K562 (cell line): ENCODE measurements around the gene LPIN2. TPM values are rescaled to one million over a fixed set of nuclear protein-coding genes. Genes with fewer than 3 reads are reported as not detected.

Experiments used
- ATAC-seq: fragments of 200-7000 bp; cut with Tn5 transposase; 3 replicates; pipeline ENCODE4 v1.9.1; 2020; ENCODE audit warnings: moderate library complexity
- BruUV-seq: library from RNA; stranded (reverse); fragments of 400-500 nt; replicated peaks from 2 replicates; lab custom pipeline; 2021; lab: Mats Ljungman, UMichigan
- CTCF ChIA-PET: fragments of 300-600 bp; formaldehyde crosslinking; extraction: SDS; loops from one replicate; lab custom pipeline; 2021; ENCODE audit warnings: low intra/inter-chr PET ratio; lab: Yijun Ruan, JAX
- POLR2A ChIA-PET: fragments of 300-600, 350-650 bp; sonication (Branson Sonifier 250); formaldehyde crosslinking; extraction: SDS; loops from one replicate; lab custom pipeline; 2021; ENCODE audit warnings: antibody characterized with exemption, inconsistent platforms; lab: Yijun Ruan, JAX
- DNase-seq, 4 experiments: peaks; one replicate each; pipeline versions ENCODE4 v3.0.0 to v3.0.0-alpha.2; 2011 to 2018; ENCODE audit warnings: low spot score in 3 of 4, mixed read lengths in 3 of 4; ENCODE audit errors: extremely low read depth in 1 of 4
- FAIRE-seq: peaks from 2 replicates; lab custom pipeline; 2011; peaks lifted over from hg19 to GRCh38; lab: Jason Lieb, UNC
- H2AFZ ChIP-seq: 2 replicates; pipeline ENCODE4 v1.6.0; 2011; ENCODE audit warnings: low read depth, low read length, control low read depth, inconsistent platforms
- H3K27ac ChIP-seq: fragments of 200-600 bp; 3 replicates; pipeline ENCODE4 v1.8.0; 2011; ENCODE audit warnings: low read depth, mild to moderate bottlenecking, control low read depth, inconsistent platforms, low read length, moderate library complexity, mixed read lengths; ENCODE audit errors: extremely low read depth
- H3K27me3 ChIP-seq, 2 experiments: fragments of 300-600 bp in 1 of 2; 2 replicates in 1 of 2; 3 replicates in 1 of 2; pipeline versions ENCODE4 v1.6.0 to v1.8.0; 2011; ENCODE audit warnings: inconsistent platforms in 2 of 2, low read length in 2 of 2, mild to moderate bottlenecking in 1 of 2, mixed read lengths in 1 of 2, moderate library complexity in 1 of 2; ENCODE audit not compliant: control insufficient read depth in 2 of 2, insufficient read depth in 2 of 2
- H3K36me3 ChIP-seq: fragments of 300-600 bp; 3 replicates; pipeline ENCODE4 v1.8.0; 2011; ENCODE audit warnings: mild to moderate bottlenecking, low read length, inconsistent platforms; ENCODE audit not compliant: control insufficient read depth, insufficient read depth
- H3K4me1 ChIP-seq, 2 experiments: fragments of 200-600 bp in 1 of 2; replicated peaks in 1 of 2; 2 replicates in 1 of 2; 3 replicates in 1 of 2; pipeline versions ENCODE4 v1.5.1 to v1.8.0; 2011; ENCODE audit warnings: inconsistent platforms in 2 of 2, low read length in 2 of 2, mild to moderate bottlenecking in 1 of 2, mixed read lengths in 1 of 2, moderate library complexity in 1 of 2; ENCODE audit not compliant: control insufficient read depth in 2 of 2, insufficient read depth in 2 of 2
- H3K4me2 ChIP-seq: 2 replicates; pipeline ENCODE4 v1.6.1; 2011; ENCODE audit warnings: low read length, control low read depth, inconsistent platforms, mixed read lengths; ENCODE audit not compliant: insufficient read depth
- H3K4me3 ChIP-seq: fragments of 200-600 bp; sonication (generic), shearing (Covaris generic); 2 replicates; pipeline ENCODE4 v1.5.1; 2016; ENCODE audit warnings: control low read depth, inconsistent platforms
- H3K79me2 ChIP-seq: fragments of 200-600 bp; 3 replicates; pipeline ENCODE4 v1.8.0; 2011; ENCODE audit warnings: low read length, inconsistent platforms; ENCODE audit not compliant: control insufficient read depth, insufficient read depth
- H3K9ac ChIP-seq, 2 experiments: 2 replicates each; pipeline versions ENCODE4 v1.6.0 to v1.6.1; 2011; ENCODE audit warnings: low read depth in 2 of 2, low read length in 2 of 2, control low read depth in 1 of 2, inconsistent platforms in 1 of 2, mild to moderate bottlenecking in 1 of 2, mixed read lengths in 1 of 2; ENCODE audit not compliant: insufficient read depth in 1 of 2
- H3K9me1 ChIP-seq: one replicate; pipeline ENCODE4 v1.6.0; 2011; ENCODE audit warnings: inconsistent platforms, mild to moderate bottlenecking, low read length, moderate library complexity; ENCODE audit not compliant: control insufficient read depth, insufficient read depth
- H3K9me3 ChIP-seq: replicated peaks from 2 replicates; pipeline ENCODE4 v1.5.1; 2011; ENCODE audit warnings: low read depth, low read length, inconsistent platforms; ENCODE audit not compliant: control insufficient read depth, insufficient read depth
- H4K20me1 ChIP-seq: replicated peaks from 2 replicates; pipeline ENCODE4 v1.6.1; 2011; ENCODE audit warnings: low read length, inconsistent platforms, mixed read lengths; ENCODE audit not compliant: control insufficient read depth, insufficient read depth
- CC2D1A ChIP-seq: fragments of 450-650 bp; IDR thresholded peaks from 2 replicates; pipeline ENCODE4 v1.6.1; 2017; ENCODE audit warnings: mild to moderate bottlenecking
- CEBPB ChIP-seq: fragments of 450-650 bp; IDR thresholded peaks from 2 replicates; pipeline ENCODE4 v1.6.1; 2016; ENCODE audit warnings: missing genetic modification characterization, missing compliant biosample characterization
- CEBPG ChIP-seq, 3 experiments: fragments of 200-800 bp in 1 of 3; sonication (Bioruptor generic) in 1 of 3; sonication (generic) in 1 of 3; formaldehyde crosslinking in 1 of 3; IDR thresholded peaks in 2 of 3; conservative IDR thresholded peaks in 1 of 3; 2 replicates each; pipeline versions ENCODE4 v1.6.1 to v1.8.0; 2016 to 2022; ENCODE audit warnings: missing compliant biosample characterization in 2 of 3, missing genetic modification characterization in 2 of 3, mild to moderate bottlenecking in 1 of 3, missing genetic modification reagents in 1 of 3
- FOSL1 ChIP-seq: fragments of 200-800 bp; sonication (Bioruptor generic); conservative IDR thresholded peaks from 2 replicates; pipeline ENCODE4 v1.6.1; 2016; ENCODE audit warnings: missing genetic modification characterization, missing compliant biosample characterization
- JUND ChIP-seq, 2 experiments: IDR thresholded peaks; 2 replicates in 1 of 2; 3 replicates in 1 of 2; pipeline ENCODE4 v1.6.1; 2011; ENCODE audit warnings: borderline replicate concordance in 2 of 2, low read depth in 2 of 2, low read length in 2 of 2, improper control_type of control experiment in 1 of 2, missing biosample characterization in 1 of 2, missing genetic modification characterization in 1 of 2, missing genetic modification reagents in 1 of 2
- ZNF282 ChIP-seq: sonication (generic); formaldehyde crosslinking; IDR thresholded peaks from 2 replicates; pipeline ENCODE4 v1.8.1; 2023; ENCODE audit warnings: missing genetic modification reagents
- WGBS: fragments of 100-300 bp; shearing (Covaris generic); methylation state at CpG from one replicate; pipeline ENCODE4 v1.1.6; 2016; ENCODE audit warnings: low coverage, mixed read lengths; ENCODE audit not compliant: insufficient coverage; ENCODE audit errors: missing lambda C conversion rate; 5-methylcytosine and 5-hydroxymethylcytosine counted together
- in situ Hi-C: fragments of 300-500 bp; cut with MboI; formaldehyde crosslinking; loops from 4 replicates; pipeline ENCODE4 v1.15.0; 2018; ENCODE audit warnings: inconsistent platforms, mixed read lengths
- intact Hi-C: fragments of 100-400 bp; cut with micrococcal nuclease; formaldehyde crosslinking; loops from 2 replicates; pipeline ENCODE4 v1.14.2; 2022
- polyA plus RNA-seq, 8 experiments: library from polyadenylated mRNA; depleted of rRNA in 4 of 8; stranded (reverse) in 5 of 8; unstranded in 3 of 8; fragments of >200 nt; fragmentation: Nextera tagmentation in 2 of 8; fragmentation: Illumina TruSeq in 1 of 8; extraction: Ambion mirVana in 2 of 8; extraction: Trizol in 1 of 8; gene quantifications; 2 replicates each; pipeline versions ENCODE4 v1.2.1 to v1.2.3, GENCODE V29; 2011 to 2014; ENCODE audit warnings: inconsistent platforms in 1 of 8, missing spikeins in 1 of 8
- total RNA-seq, 7 experiments: library from RNA; depleted of rRNA in 6 of 7; stranded (reverse); fragments of >200 nt in 6 of 7; fragmentation: Illumina TruSeq in 2 of 7; extraction: Trizol in 2 of 7; gene quantifications; 2 replicates each; pipeline versions ENCODE4 v1.2.1 to v1.2.3, GENCODE V29; 2011 to 2021; ENCODE audit warnings: low replicate concordance in 1 of 7
- TF ChIP-seq, protein P1 (sequence below), 2 experiments: fragments of 450-650 bp in 1 of 2; sonication (generic) in 1 of 2; formaldehyde crosslinking in 1 of 2; IDR thresholded peaks in 1 of 2; conservative IDR thresholded peaks in 1 of 2; 2 replicates each; pipeline versions ENCODE4 v1.6.1 to v1.8.1; 2016 to 2023; ENCODE audit warnings: mild to moderate bottlenecking in 2 of 2, moderate library complexity in 2 of 2, inconsistent platforms in 1 of 2, missing genetic modification reagents in 1 of 2

Gene LPIN2
- total and polyA plus RNA-seq, 9 of the 15 experiments (the other 6 are each of a cell fraction or from before 2014, with no cell fraction given) = 5.2 to 34.8 (median 24.6) TPM

DNA sequence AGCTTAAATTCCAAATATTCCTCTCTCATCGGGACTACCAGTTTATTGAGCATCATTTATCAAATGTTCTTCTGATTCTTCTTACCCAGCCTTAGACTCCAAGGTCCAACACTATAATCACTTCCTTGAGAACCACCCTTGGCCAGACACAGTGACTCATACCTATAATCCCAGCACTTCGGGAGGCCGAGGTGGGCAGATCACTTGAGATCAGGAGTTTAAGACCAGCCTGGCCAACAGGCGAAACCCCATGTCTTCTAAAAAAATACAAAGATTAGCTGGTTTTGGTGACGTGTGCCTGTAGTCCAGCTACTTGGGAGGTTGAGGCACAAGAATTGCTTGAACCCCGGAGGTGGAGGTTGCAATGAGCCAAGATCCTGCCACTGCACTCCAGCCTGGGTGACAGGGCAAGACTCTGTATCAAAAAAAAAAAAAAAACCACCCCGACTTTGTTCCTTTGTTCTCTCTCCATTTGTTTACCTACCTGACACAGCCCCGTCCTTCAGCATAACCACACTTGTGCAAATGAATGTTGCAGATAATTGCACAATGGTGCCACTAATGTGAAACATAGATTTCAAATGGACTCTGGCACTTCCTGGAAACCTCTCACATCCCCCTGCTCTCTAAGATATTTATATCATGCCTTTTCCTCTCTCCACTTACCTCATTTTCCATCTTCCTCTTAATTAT is 38.9 kb upstream of the LPIN2 start:
- Histone ChIP-seq H3K4me2 (no peak overlapping the region), H3K27ac (no peak overlapping the region), H3K27me3 (no peaks in the 10 kb centered on the region), H3K9me1 (no peaks in the 10 kb centered on the region), H4K20me1 (no peaks in the 10 kb centered on the region), H3K9ac (no peak overlapping the region), H2AFZ (no peak overlapping the region), H3K4me3 (no peak overlapping the region), H3K36me3 (no peaks in the 10 kb centered on the region), H3K4me1 (peaks cover 0 to 3% of the 10 kb centered on the region in 2 experiments; a peak in 2 of 5 replicates), H3K79me2 (no peaks in the 10 kb centered on the region), H3K9me3 (no peaks in the 10 kb centered on the region; the same call in 1 of the 2 replicates)
- DNase-seq = no peak
- ChIA-PET POLR2A (interaction anchor here (0.6 to 1.1 kb wide), 2 partner anchors 8 to 183 kb away, joined by 3 to 5 read pairs; no protein-coding TSS in a partner anchor), CTCF (no interaction called here)
- no TSS peak for BruUV-seq
- in situ Hi-C loops = no loop called here
- 31% methylated on average over 8 of the region's 8 CpGs for WGBS
- ATAC-seq = no peak; the same call in 2 of the 3 replicates
- intact Hi-C loops = no loop called here
- FAIRE-seq = peak; percentile 23
- peak; percentile 65 for TF ChIP-seq CEBPB (tag)
- peak; percentile 11; the same call in 1 of the 2 replicates for TF ChIP-seq CEBPG (CRISPR knock-in tag; IDR thresholded peaks at IDR 0.05)
- peak in 1 of 2 experiments; percentile 79; a peak in 2 of 4 replicates for TF ChIP-seq CEBPG (tag; conservative IDR thresholded peaks at IDR 0.05 in 1 of 2, IDR thresholded peaks at IDR 0.05 in 1 of 2)
- TF ChIP-seq, protein P1, sequence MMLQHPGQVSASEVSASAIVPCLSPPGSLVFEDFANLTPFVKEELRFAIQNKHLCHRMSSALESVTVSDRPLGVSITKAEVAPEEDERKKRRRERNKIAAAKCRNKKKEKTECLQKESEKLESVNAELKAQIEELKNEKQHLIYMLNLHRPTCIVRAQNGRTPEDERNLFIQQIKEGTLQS (IDR thresholded peaks at IDR 0.05) = peak; percentile 27; the same call in 1 of the 2 replicates
- TF ChIP-seq, protein P1 (CRISPR knock-in tag; conservative IDR thresholded peaks at IDR 0.05) = no peak
- no peak for TF ChIP-seq ZNF282 (CRISPR knock-in tag)
- TF ChIP-seq FOSL1 (tag) = peak; percentile 46; the same call in 1 of the 2 replicates
- no peak for TF ChIP-seq CC2D1A
- peak; percentile 22; the same call in 1 of the 2 replicates for TF ChIP-seq JUND (IDR thresholded peaks at IDR 0.05; ENCODE audit: borderline replicate concordance, low read depth, low read length)
- TF ChIP-seq JUND (tag; IDR thresholded peaks at IDR 0.05; ENCODE audit: borderline replicate concordance, low read depth, low read length) = no peak
